Muscle of leg (tissue), 11 donors: ENCODE results near the gene RPL5. TPM values are rescaled to one million over a fixed set of nuclear protein-coding genes. Genes with fewer than 3 reads are reported as not detected.

Source experiments
- DNase-seq: peaks from one replicate; pipeline ENCODE4 v3.0.0; 2013
- H3K27ac ChIP-seq: one replicate; pipeline ENCODE4 v1.5.1; 2013; ENCODE audit warnings: mild to moderate bottlenecking, low read length, control low read depth
- H3K27me3 ChIP-seq: one replicate; pipeline ENCODE4 v1.6.1; 2013; ENCODE audit warnings: low read length; ENCODE audit not compliant: control insufficient read depth, insufficient read depth
- H3K36me3 ChIP-seq: one replicate; pipeline ENCODE4 v1.6.1; 2013; ENCODE audit warnings: low read length; ENCODE audit not compliant: control insufficient read depth, insufficient read depth
- H3K4me1 ChIP-seq: one replicate; pipeline ENCODE4 v1.6.1; 2013; ENCODE audit warnings: low read length; ENCODE audit not compliant: control insufficient read depth, insufficient read depth
- H3K4me3 ChIP-seq: one replicate; pipeline ENCODE4 v1.5.1; 2013; ENCODE audit warnings: low read length, control low read depth
- H3K9me3 ChIP-seq: replicated peaks from 2 replicates; pipeline ENCODE4 v1.6.1; 2013; ENCODE audit warnings: low read depth, low read length; ENCODE audit not compliant: control insufficient read depth
- WGBS: methylation state at CpG from one replicate; pipeline ENCODE4 v1.1.5; 2013; ENCODE audit warnings: missing lambda C conversion rate; ENCODE audit not compliant: insufficient coverage; 5-methylcytosine and 5-hydroxymethylcytosine counted together
- polyA plus RNA-seq, 8 donors: library from polyadenylated mRNA; unstranded; fragments of 120-200 nt; gene quantifications; one replicate each; pipeline versions ENCODE4 v1.2.1 to v1.2.3, GENCODE V29; 2013; ENCODE audit warnings: inconsistent platforms in 1 of 8, low replicate concordance in 1 of 8; ENCODE audit not compliant: insufficient read length in 8 of 8, insufficient read depth in 1 of 8
- total RNA-seq: library from RNA; stranded (reverse); fragments of 120-200 nt; gene quantifications from one replicate; pipeline ENCODE4 v1.2.4, GENCODE V29; 2013

RPL5 gene
- total and polyA plus RNA-seq, 9 donors: 2,573 to 3,441 (median 2,785) TPM

- Histone ChIP-seq H3K27ac (no peak overlapping the region), H3K4me3 (no peak overlapping the region), H3K9me3 (no peaks in the 10 kb centered on the region), H3K4me1 (peaks cover 7% of the 10 kb centered on the region), H3K36me3 (peaks cover 39% of the 10 kb centered on the region), H3K27me3 (no peaks in the 10 kb centered on the region)
- 86% methylated on average over 5 of the region's 5 CpGs for WGBS
- no peak for DNase-seq
These were observed 2.8 kb downstream of the RPL5 start for GRCh38 chr1:92834617-92835016.

DNA sequence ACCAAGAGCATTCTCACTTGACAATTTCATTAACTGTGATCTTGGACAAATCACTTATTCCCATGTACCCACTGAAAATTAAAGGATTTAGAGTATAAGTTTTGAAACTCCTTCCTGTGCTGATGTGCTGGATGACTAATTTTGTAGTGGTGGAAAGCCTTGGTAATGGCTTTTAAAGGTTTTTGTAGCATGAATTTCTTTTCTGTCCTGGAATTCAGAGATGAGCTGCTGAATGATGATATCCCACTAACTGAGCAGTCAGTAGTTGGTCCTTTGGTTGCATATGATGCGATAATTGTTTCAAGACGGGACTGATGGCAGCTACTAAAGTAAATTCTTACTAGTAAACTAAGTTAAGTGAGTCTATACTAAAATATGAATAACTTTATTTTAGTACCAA, 5.2 kb downstream of the RPL5 start:
- peaks cover 48% of the 10 kb centered on the region for H3K36me3 ChIP-seq
- H3K4me1 ChIP-seq: peaks cover 4% of the 10 kb centered on the region
- H3K27me3 ChIP-seq: no peaks in the 10 kb centered on the region
- no peak overlapping the region for H3K4me3 ChIP-seq
- DNase-seq: no peak
- H3K27ac ChIP-seq: no peak overlapping the region
- no peaks in the 10 kb centered on the region for H3K9me3 ChIP-seq
- WGBS: no CpG with 5 or more reads among the region's 2 CpGs

DNA sequence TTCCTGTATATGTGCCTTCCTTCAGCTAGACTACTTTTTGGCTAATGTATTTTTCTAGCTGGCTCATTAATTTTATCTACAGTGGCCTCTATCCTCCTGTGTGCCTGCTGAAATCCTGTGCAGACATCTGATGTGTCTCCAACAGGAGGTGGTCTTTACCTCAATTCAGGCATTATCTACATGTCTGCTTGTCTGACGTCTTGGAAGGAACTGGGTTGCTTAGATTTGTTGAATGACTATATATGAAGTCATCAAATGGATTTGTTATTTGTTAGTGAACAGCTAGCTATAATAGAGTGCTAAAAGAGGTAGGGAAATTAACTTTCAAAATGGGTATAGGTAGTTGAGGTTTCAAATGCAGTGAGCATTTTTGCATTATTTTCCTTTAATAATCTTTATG, 6.7 kb downstream of the RPL5 start:
- no peak for DNase-seq
- no CpG with 5 or more reads among the region's 1 CpG for WGBS
- Histone ChIP-seq H3K36me3 (peaks cover 56% of the 10 kb centered on the region), H3K27me3 (no peaks in the 10 kb centered on the region), H3K9me3 (no peaks in the 10 kb centered on the region), H3K4me1 (peaks cover 4% of the 10 kb centered on the region), H3K27ac (no peak overlapping the region), H3K4me3 (no peak overlapping the region)

GRCh38 chr1:92839442-92839841, 7.6 kb downstream of the RPL5 start:
- Histone ChIP-seq H3K4me3 (no peak overlapping the region), H3K9me3 (no peaks in the 10 kb centered on the region), H3K27ac (no peak overlapping the region), H3K4me1 (no peaks in the 10 kb centered on the region), H3K36me3 (peaks cover 53% of the 10 kb centered on the region), H3K27me3 (no peaks in the 10 kb centered on the region)
- no CpG with 5 or more reads among the region's 2 CpGs for WGBS
- no peak for DNase-seq

DNA sequence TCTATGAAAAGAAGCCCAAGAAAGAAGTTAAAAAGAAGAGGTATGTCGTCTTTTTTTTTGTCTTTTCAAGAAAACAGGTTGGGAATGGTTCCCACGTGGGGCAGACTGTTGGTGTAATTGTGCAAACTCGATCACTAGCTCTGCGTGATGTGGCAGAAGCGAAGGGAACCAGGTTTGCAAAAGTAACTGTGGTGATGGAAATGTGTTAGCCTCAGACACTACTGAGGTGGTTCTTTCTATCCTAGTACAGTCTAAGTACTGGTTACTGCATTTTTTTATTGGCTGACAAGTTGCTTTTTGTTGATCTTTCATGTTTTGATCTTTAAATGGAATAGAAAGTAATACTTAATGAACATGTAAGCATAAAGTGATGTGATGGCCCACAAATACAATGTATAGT, 8.8 kb downstream of the RPL5 start:
- Histone ChIP-seq H3K9me3 (no peaks in the 10 kb centered on the region), H3K4me3 (no peak overlapping the region), H3K27me3 (no peaks in the 10 kb centered on the region), H3K36me3 (peaks cover 48% of the 10 kb centered on the region), H3K27ac (no peak overlapping the region), H3K4me1 (no peaks in the 10 kb centered on the region)
- DNase-seq: no peak
- WGBS: 70% methylated on average over 5 of the region's 5 CpGs

DNA sequence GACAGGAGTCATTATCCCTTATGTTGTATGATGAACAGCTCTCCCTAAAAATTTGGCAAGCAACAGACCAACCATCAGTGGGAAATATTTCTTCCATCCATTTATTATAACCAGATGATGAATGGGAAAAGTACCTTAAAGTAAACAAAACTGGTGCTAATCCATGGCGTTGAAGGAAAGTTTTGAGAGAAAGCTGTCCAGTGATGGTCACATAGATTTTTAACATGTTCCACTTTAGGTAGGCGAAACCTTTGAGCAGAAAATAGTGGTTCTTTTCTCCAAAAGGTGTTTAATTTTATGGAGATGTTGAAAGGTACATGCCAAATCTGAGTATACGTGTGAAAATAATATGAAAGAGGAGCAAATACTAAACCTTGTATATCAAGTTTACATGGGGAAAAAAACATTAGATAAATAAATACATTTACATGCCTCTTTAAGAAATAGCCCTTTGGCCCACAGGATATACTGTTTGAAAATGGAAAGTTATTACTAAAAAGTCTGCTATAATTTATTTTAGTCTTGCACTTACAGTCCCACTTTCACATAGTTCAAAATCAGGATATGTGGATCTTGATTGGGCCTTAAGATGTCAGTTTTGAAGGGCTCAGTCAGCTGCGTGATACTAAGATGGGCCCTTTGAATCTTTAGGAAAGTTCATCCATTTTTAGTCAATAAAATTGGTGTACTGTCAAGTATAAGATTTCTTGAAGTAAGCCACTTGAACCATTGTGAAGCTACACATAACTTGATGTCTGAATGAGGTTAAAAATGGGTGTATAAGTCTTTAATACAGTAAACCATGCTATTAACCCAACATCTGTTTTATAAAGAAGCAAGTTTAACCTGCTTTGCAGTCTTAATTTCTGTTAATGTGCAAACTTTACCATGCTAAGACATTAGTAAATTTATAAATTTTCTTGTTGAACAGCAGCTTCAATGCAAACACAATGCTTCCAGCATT, 10.5 kb downstream of the RPL5 start:
- Histone ChIP-seq H3K27ac (no peak overlapping the region), H3K27me3 (no peaks in the 10 kb centered on the region), H3K9me3 (no peaks in the 10 kb centered on the region), H3K4me3 (no peak overlapping the region), H3K4me1 (no peaks in the 10 kb centered on the region), H3K36me3 (peaks cover 39% of the 10 kb centered on the region)
- no peak for DNase-seq
- 100% methylated on average over 1 of the region's 4 CpGs for WGBS

GRCh38 chr1:92843046-92843423, 11.2 kb downstream of the RPL5 start:
- Histone ChIP-seq H3K4me1 (no peaks in the 10 kb centered on the region), H3K27ac (no peak overlapping the region), H3K36me3 (peaks cover 35% of the 10 kb centered on the region), H3K9me3 (no peaks in the 10 kb centered on the region), H3K4me3 (no peak overlapping the region), H3K27me3 (no peaks in the 10 kb centered on the region)
- WGBS: no CpG with 5 or more reads among the region's 2 CpGs
- DNase-seq: no peak

GRCh38 chr1:92843429-92844352, 11.9 kb downstream of the RPL5 start:
- Histone ChIP-seq H3K27me3 (no peaks in the 10 kb centered on the region), H3K4me1 (no peaks in the 10 kb centered on the region), H3K4me3 (no peak overlapping the region), H3K36me3 (peaks cover 31% of the 10 kb centered on the region), H3K9me3 (no peaks in the 10 kb centered on the region), H3K27ac (no peak overlapping the region)
- no peak for DNase-seq
- 89% methylated on average over 5 of the region's 8 CpGs for WGBS

GRCh38 chr1:92844439-92844838, 12.6 kb downstream of the RPL5 start:
- Histone ChIP-seq H3K27ac (no peak overlapping the region), H3K9me3 (no peaks in the 10 kb centered on the region), H3K36me3 (peaks cover 27% of the 10 kb centered on the region), H3K27me3 (no peaks in the 10 kb centered on the region), H3K4me3 (no peak overlapping the region), H3K4me1 (no peaks in the 10 kb centered on the region)
- WGBS: no CpG with 5 or more reads among the region's 3 CpGs
- DNase-seq: no peak

DNA sequence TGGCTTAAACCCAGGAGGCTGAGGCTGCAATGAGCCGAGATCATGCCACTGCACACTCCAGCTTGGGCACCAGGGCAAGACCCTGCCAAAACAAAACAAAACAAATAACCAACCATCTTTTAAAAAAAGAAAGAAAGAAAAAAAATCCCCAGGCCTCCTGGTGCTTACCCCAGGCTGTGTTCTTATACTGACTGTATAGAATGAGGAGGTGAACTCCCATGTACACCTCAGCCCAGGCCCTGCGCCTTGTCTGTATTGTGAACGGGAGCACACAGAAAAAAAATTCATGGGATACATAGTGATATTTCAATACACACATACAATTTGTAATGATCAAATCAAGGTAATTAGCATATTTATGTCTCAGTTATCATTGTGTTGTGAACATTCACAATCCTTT, 14.1 kb downstream of the RPL5 start:
- no peaks in the 10 kb centered on the region for H3K4me1 ChIP-seq
- no peak overlapping the region for H3K27ac ChIP-seq
- H3K9me3 ChIP-seq: no peaks in the 10 kb centered on the region
- DNase-seq: no peak
- H3K27me3 ChIP-seq: no peaks in the 10 kb centered on the region
- peaks cover 20% of the 10 kb centered on the region for H3K36me3 ChIP-seq
- H3K4me3 ChIP-seq: no peak overlapping the region
- no CpG with 5 or more reads among the region's 3 CpGs for WGBS
